ENCODE data around the gene FCRLA. TPM values are rescaled to one million over a fixed set of nuclear protein-coding genes. Genes with fewer than 3 reads are reported as not detected.
"Not testable (repeated sequence)": the region's sequence is repeated elsewhere in the genome, so short reads cannot be mapped to it uniquely, and the experiment has no call there.

FCRLA gene
- 0.97 and 2.0 TPM in 2 replicates for polyA plus RNA-seq (2011; rRNA removed)
- 1.3 and 1.6 TPM in 2 replicates for polyA minus RNA-seq (2011; rRNA and poly(A)+ RNA removed)

- peak; percentile 87 for DNase-seq (ENCODE audit: low read depth)
- ChIA-PET CTCF (interaction anchor here (1.3 to 4.0 kb wide), 3 partner anchors 10 to 19 kb away, joined by 3 to 21 read pairs (median 4); no protein-coding TSS in a partner anchor), POLR2A (no interaction called here)
- TF ChIP-seq CTCF (IDR thresholded peaks at IDR 0.05; ENCODE audit: insufficient read depth, low read depth, low read length): no peak
- Histone ChIP-seq H3K27me3 (ENCODE audit: control insufficient read depth, insufficient read depth, low read length) (no peaks in the 10 kb centered on the region), H3K36me3 (ENCODE audit: control insufficient read depth, insufficient read depth, low read length) (no peaks in the 10 kb centered on the region), H3K4me3 (ENCODE audit: low read depth, low read length) (no peak within 1 kb of the TSS)
Measured at GRCh38 chr1:161706482-161707347, at the start of gene FCRLA. Gene FCRLA (plus strand): TSS chr1:161707229. CDS start chr1:161707265, 36 bp downstream.

- POLR2A ChIA-PET: not testable (repeated sequence)
Measured at GRCh38 chr1:161658524-161658923, 48.5 kb upstream of the FCRLA start.

GRCh38 chr1:161661660-161662311 lies 45.2 kb upstream of the FCRLA start:
- H3K4me3 ChIP-seq (ENCODE audit: low read depth, low read length); CTCF ChIA-PET; H3K27me3 ChIP-seq (ENCODE audit: control insufficient read depth, insufficient read depth, low read length); H3K36me3 ChIP-seq (ENCODE audit: control insufficient read depth, insufficient read depth, low read length); POLR2A ChIA-PET; DNase-seq (ENCODE audit: low read depth): not testable (repeated sequence)

More at GRCh38 chr1:161658524-161658923, 48.5 kb upstream of the FCRLA start:
- H3K4me3 ChIP-seq (ENCODE audit: low read depth, low read length); CTCF ChIA-PET; DNase-seq (ENCODE audit: low read depth); H3K27me3 ChIP-seq (ENCODE audit: control insufficient read depth, insufficient read depth, low read length); H3K36me3 ChIP-seq (ENCODE audit: control insufficient read depth, insufficient read depth, low read length): not testable (repeated sequence)

- DNase-seq (ENCODE audit: low read depth); H3K36me3 ChIP-seq (ENCODE audit: control insufficient read depth, insufficient read depth, low read length); POLR2A ChIA-PET; H3K27me3 ChIP-seq (ENCODE audit: control insufficient read depth, insufficient read depth, low read length); CTCF ChIA-PET; H3K4me3 ChIP-seq (ENCODE audit: low read depth, low read length): not testable (repeated sequence)
Measured at GRCh38 chr1:161662684-161663339, 44.2 kb upstream of the FCRLA start, which contains the start of gene FCGR2B. Gene FCGR2B (plus strand): TSS chr1:161663143. CDS start chr1:161663242, 99 bp downstream.

GRCh38 chr1:161663569-161663968 lies 43.5 kb upstream of the FCRLA start:
- DNase-seq (ENCODE audit: low read depth); POLR2A ChIA-PET; H3K27me3 ChIP-seq (ENCODE audit: control insufficient read depth, insufficient read depth, low read length): not testable (repeated sequence)

GRCh38 chr1:161664689-161665088 lies 42.3 kb upstream of the FCRLA start:
- H3K4me3 ChIP-seq (ENCODE audit: low read depth, low read length); H3K36me3 ChIP-seq (ENCODE audit: control insufficient read depth, insufficient read depth, low read length); POLR2A ChIA-PET; CTCF ChIA-PET; H3K27me3 ChIP-seq (ENCODE audit: control insufficient read depth, insufficient read depth, low read length); DNase-seq (ENCODE audit: low read depth): not testable (repeated sequence)

More at GRCh38 chr1:161663569-161663968, 43.5 kb upstream of the FCRLA start:
- H3K4me3 ChIP-seq (ENCODE audit: low read depth, low read length); CTCF ChIA-PET; H3K36me3 ChIP-seq (ENCODE audit: control insufficient read depth, insufficient read depth, low read length): not testable (repeated sequence)

- CTCF ChIA-PET; H3K27me3 ChIP-seq (ENCODE audit: control insufficient read depth, insufficient read depth, low read length); H3K36me3 ChIP-seq (ENCODE audit: control insufficient read depth, insufficient read depth, low read length); POLR2A ChIA-PET; DNase-seq (ENCODE audit: low read depth); H3K4me3 ChIP-seq (ENCODE audit: low read depth, low read length): not testable (repeated sequence)
Measured at GRCh38 chr1:161671045-161672020, 35.7 kb upstream of the FCRLA start.

GRCh38 chr1:161673437-161673836 lies 33.6 kb upstream of the FCRLA start:
- DNase-seq (ENCODE audit: low read depth); H3K4me3 ChIP-seq (ENCODE audit: low read depth, low read length); H3K36me3 ChIP-seq (ENCODE audit: control insufficient read depth, insufficient read depth, low read length); H3K27me3 ChIP-seq (ENCODE audit: control insufficient read depth, insufficient read depth, low read length); CTCF ChIA-PET; POLR2A ChIA-PET: not testable (repeated sequence)

- POLR2A ChIA-PET; H3K36me3 ChIP-seq (ENCODE audit: control insufficient read depth, insufficient read depth, low read length); H3K27me3 ChIP-seq (ENCODE audit: control insufficient read depth, insufficient read depth, low read length); DNase-seq (ENCODE audit: low read depth); CTCF ChIA-PET; H3K4me3 ChIP-seq (ENCODE audit: low read depth, low read length): not testable (repeated sequence)
Measured at GRCh38 chr1:161674447-161674846, 32.6 kb upstream of the FCRLA start.

GRCh38 chr1:161674908-161675307 lies 32.1 kb upstream of the FCRLA start:
- H3K27me3 ChIP-seq (ENCODE audit: control insufficient read depth, insufficient read depth, low read length); POLR2A ChIA-PET; CTCF ChIA-PET; H3K36me3 ChIP-seq (ENCODE audit: control insufficient read depth, insufficient read depth, low read length); H3K4me3 ChIP-seq (ENCODE audit: low read depth, low read length); DNase-seq (ENCODE audit: low read depth): not testable (repeated sequence)
